Measurements from ENCODE around the gene GADD45B. TPM values are rescaled to one million over a fixed set of nuclear protein-coding genes. Genes with fewer than 3 reads are reported as not detected.

GADD45B gene
- total and polyA plus RNA-seq, 2 of the 4 experiments (the other 2 are of a cell fraction), result 30.1 to 106 TPM

- H3K36me3 ChIP-seq (ENCODE audit: control insufficient read depth, insufficient read depth, low read length), result peaks cover 38% of the 10 kb centered on the region
- intact Hi-C loops (cut with micrococcal nuclease), result no loop called here
- no peak overlapping the region for H3K9ac ChIP-seq (ENCODE audit: low read depth, low read length)
- POLR2A ChIA-PET (ENCODE audit: unreplicated experiment), result no interaction called here
- H3K27ac ChIP-seq (ENCODE audit: insufficient read depth, low read length), result no peak overlapping the region
- H3K4me2 ChIP-seq (ENCODE audit: low read depth, low read length), result no peak overlapping the region
- TF ChIP-seq MAZ (IDR thresholded peaks at IDR 0.05; ENCODE audit: borderline replicate concordance, low read depth, low read length), result no peak
- TF ChIP-seq FOS (IDR thresholded peaks at IDR 0.05; ENCODE audit: low read depth, low read length), result no peak
- no peak for TF ChIP-seq POLR2A (IDR thresholded peaks at IDR 0.05; ENCODE audit: low read depth, low read length)
- TF ChIP-seq CEBPB (IDR thresholded peaks at IDR 0.05; ENCODE audit: low read depth, low read length), result no peak
- no peak for TF ChIP-seq RFX5 (IDR thresholded peaks at IDR 0.05; ENCODE audit: low read depth, low read length)
- TF ChIP-seq SMC3 (IDR thresholded peaks at IDR 0.05; ENCODE audit: low read depth, low read length), result no peak
- no peak for TF ChIP-seq CTCF (conservative IDR thresholded peaks at IDR 0.05; ENCODE audit: low read depth, low read length)
- TF ChIP-seq MAFK (IDR thresholded peaks at IDR 0.05; ENCODE audit: low read depth, low read length), result no peak
- no peak for TF ChIP-seq USF2 (IDR thresholded peaks at IDR 0.05; ENCODE audit: low read depth, low read length)
- no peak for TF ChIP-seq MXI1 (IDR thresholded peaks at IDR 0.05; ENCODE audit: borderline replicate concordance, low read depth, low read length)
- TF ChIP-seq ELK1 (IDR thresholded peaks at IDR 0.05; ENCODE audit: borderline replicate concordance, low read depth, low read length), result no peak
- no peak for TF ChIP-seq RAD21 (IDR thresholded peaks at IDR 0.05; ENCODE audit: low read length)
- no peak for TF ChIP-seq BHLHE40 (IDR thresholded peaks at IDR 0.05; ENCODE audit: low read depth, low read length)
- no peak for TF ChIP-seq CHD1 (IDR thresholded peaks at IDR 0.05; ENCODE audit: low read depth, low read length)
- no peak for TF ChIP-seq NFE2L2 (IDR thresholded peaks at IDR 0.05; ENCODE audit: low read depth, low read length)
- no peak for TF ChIP-seq RCOR1 (IDR thresholded peaks at IDR 0.05; ENCODE audit: insufficient replicate concordance, low read length)
- ATAC-seq (ENCODE audit: low read depth), result no peak
- no peak overlapping the region for H3K4ac ChIP-seq (ENCODE audit: low read depth, low read length)
- no peak overlapping the region for H2BK15ac ChIP-seq (ENCODE audit: low read depth, low read length)
- peaks cover 20 to 41% of the 10 kb centered on the region in 2 experiments for H3K79me1 ChIP-seq (ENCODE audit: low read depth in 1 of 2, low read length in 2 of 2)
- H3K18ac ChIP-seq (ENCODE audit: low read depth, low read length), result no peak overlapping the region
- no peaks in the 10 kb centered on the region for H3K27me3 ChIP-seq (ENCODE audit: control insufficient read depth, insufficient read depth, low read length)
- no peaks in the 10 kb centered on the region for H3K4me1 ChIP-seq (ENCODE audit: control insufficient read depth, insufficient read depth, low read length)
- H4K8ac ChIP-seq (ENCODE audit: low read depth in 2 of 2, low read length in 2 of 2), result no peak overlapping the region
- no peak overlapping the region for H4K91ac ChIP-seq (ENCODE audit: insufficient read depth, low read depth, low read length)
- no peak overlapping the region for H2AFZ ChIP-seq (replicated peaks; ENCODE audit: low read length, poor library complexity)
- no peaks in the 10 kb centered on the region for H3K9me3 ChIP-seq (ENCODE audit: control insufficient read depth, insufficient read depth, low read length)
- H3K23ac ChIP-seq (ENCODE audit: low read depth, low read length), result no peak overlapping the region
- in situ Hi-C loops (cut with MboI; ENCODE audit: low sequenced_read_pairs), result no loop called here
- no peak overlapping the region for H2BK120ac ChIP-seq (ENCODE audit: low read depth, low read length)
- 94% methylated on average over 6 of the region's 15 CpGs; no CpG with 5 or more reads in 1 of the 2 experiments for WGBS, 2 experiments (ENCODE audit: extremely low coverage in 2 of 2, insufficient read length in 1 of 2)
- no TSS peak for BruUV-seq (replicated peaks)
- no peak overlapping the region for H2AK5ac ChIP-seq (ENCODE audit: low read depth, low read length)
- H2BK5ac ChIP-seq (ENCODE audit: low read depth, low read length, poor library complexity, severe bottlenecking), result no peak overlapping the region
- no peak overlapping the region for H4K5ac ChIP-seq (ENCODE audit: low read depth, low read length)
- H2BK20ac ChIP-seq (ENCODE audit: low read depth, low read length), result no peak overlapping the region
- no peak overlapping the region for H3K14ac ChIP-seq (replicated peaks; ENCODE audit: low read depth, low read length)
- dilution Hi-C loops (cut with HindIII; ENCODE audit: low sequenced_read_pairs, unreplicated experiment), result no loop called here
- H4K20me1 ChIP-seq (ENCODE audit: insufficient read depth, low read length), result peaks cover 16% of the 10 kb centered on the region; the same call in 1 of the 2 replicates
- no peak for DNase-seq
- H2AK9ac ChIP-seq (replicated peaks; ENCODE audit: low read depth, low read length, poor library complexity), result no peak overlapping the region
- CTCF ChIA-PET, result no interaction called here
- no peak overlapping the region for H3K56ac ChIP-seq (ENCODE audit: extremely low read depth, insufficient read depth, low read length)
- no peak overlapping the region for H3K4me3 ChIP-seq (ENCODE audit: insufficient read depth, low read depth, low read length)
- no peaks in the 10 kb centered on the region; the same call in 1 of the 2 replicates for H3K9me1 ChIP-seq (ENCODE audit: insufficient read depth, low read length)
These were observed 39.0 kb upstream of the GADD45B start for GRCh38 chr19:2436926-2437325.

Data from IMR-90 (cell line).